HepG2 (cell line): ENCODE data around the gene ZNF430. TPM values are rescaled to one million over a fixed set of nuclear protein-coding genes. Genes with fewer than 3 reads are reported as not detected.

ENCODE experiments used
- ATAC-seq: fragments of 200-7000 bp; cut with Tn5 transposase; 3 replicates; pipeline ENCODE4 v1.9.1; 2020; ENCODE audit warnings: mild to moderate bottlenecking, moderate library complexity
- BruUV-seq: library from RNA; stranded (reverse); fragments of 400-500 nt; replicated peaks from 2 replicates; lab custom pipeline; 2021; lab: Mats Ljungman, UMichigan
- CTCF ChIA-PET: fragments of 300-600 bp; formaldehyde crosslinking; extraction: SDS; loops from one replicate; lab custom pipeline; 2021; ENCODE audit warnings: low total read pairs, inconsistent platforms, low intra/inter-chr PET ratio; lab: Yijun Ruan, JAX
- POLR2A ChIA-PET: fragments of 350-600 bp; sonication (Branson Sonifier 250); formaldehyde crosslinking; loops from one replicate; lab custom pipeline; 2020; ENCODE audit warnings: antibody characterized with exemption, inconsistent platforms; lab: Yijun Ruan, JAX
- DNase-seq: peaks from one replicate; pipeline ENCODE4 v3.0.0-alpha.2; 2015; ENCODE audit warnings: low spot score
- FAIRE-seq: peaks from 3 replicates; lab custom pipeline; 2011; peaks lifted over from hg19 to GRCh38; lab: Jason Lieb, UNC
- H2AFZ ChIP-seq: one replicate; pipeline ENCODE4 v1.6.1; 2011; ENCODE audit warnings: low read length, inconsistent platforms
- H3K27ac ChIP-seq: fragments of 300-600 bp; 3 replicates; pipeline ENCODE4 v1.8.0; 2011; ENCODE audit warnings: mixed run types, mild to moderate bottlenecking, mixed read lengths, low read length, inconsistent platforms; ENCODE audit not compliant: insufficient read depth; ENCODE audit errors: extremely low read length
- H3K27me3 ChIP-seq, 2 experiments: fragments of 200-600 bp in 1 of 2; 2 replicates in 1 of 2; 3 replicates in 1 of 2; pipeline versions ENCODE4 v1.6.0 to v1.8.0; 2011; ENCODE audit warnings: low read length in 2 of 2, mild to moderate bottlenecking in 2 of 2, moderate library complexity in 2 of 2, inconsistent platforms in 1 of 2; ENCODE audit not compliant: insufficient read depth in 2 of 2, control insufficient read depth in 1 of 2
- H3K36me3 ChIP-seq, 2 experiments: fragments of 200-600 bp in 1 of 2; replicated peaks in 1 of 2; 2 replicates in 1 of 2; 3 replicates in 1 of 2; pipeline versions ENCODE4 v1.5.1 to v1.8.0; 2011; ENCODE audit warnings: low read length in 2 of 2, inconsistent platforms in 1 of 2; ENCODE audit not compliant: insufficient read depth in 2 of 2, control insufficient read depth in 1 of 2
- H3K4me1 ChIP-seq: 2 replicates; pipeline ENCODE4 v1.5.1; 2012; ENCODE audit warnings: low read length, inconsistent platforms; ENCODE audit not compliant: insufficient read depth
- H3K4me2 ChIP-seq: 2 replicates; pipeline ENCODE4 v1.6.0; 2011; ENCODE audit warnings: low read depth, low read length, inconsistent platforms
- H3K4me3 ChIP-seq, 3 experiments: fragments of 200-600 bp in 1 of 3; sonication (generic), shearing (Covaris generic) in 1 of 3; replicated peaks in 1 of 3; 2 replicates each; pipeline ENCODE4 v1.5.1; 2011 to 2016; ENCODE audit warnings: low read length in 3 of 3, inconsistent platforms in 2 of 3, low read depth in 2 of 3, mild to moderate bottlenecking in 2 of 3, control low read depth in 1 of 3, mixed read lengths in 1 of 3; ENCODE audit not compliant: insufficient read depth in 1 of 3
- H3K79me2 ChIP-seq: one replicate; pipeline ENCODE4 v1.6.1; 2011; ENCODE audit warnings: low read length, inconsistent platforms; ENCODE audit not compliant: insufficient read depth
- H3K9ac ChIP-seq: 2 replicates; pipeline ENCODE4 v1.6.0; 2011; ENCODE audit warnings: mild to moderate bottlenecking, low read depth, low read length, inconsistent platforms; ENCODE audit not compliant: insufficient read depth
- H3K9me3 ChIP-seq: 2 replicates; pipeline ENCODE4 v1.5.1; 2012; ENCODE audit warnings: mild to moderate bottlenecking, low read length
- H4K20me1 ChIP-seq: 2 replicates; pipeline ENCODE4 v1.6.0; 2011; ENCODE audit warnings: inconsistent platforms, mild to moderate bottlenecking, low read length, moderate library complexity; ENCODE audit not compliant: insufficient read depth
- YEATS2 ChIP-seq: sonication (generic); formaldehyde crosslinking; IDR thresholded peaks from 2 replicates; pipeline ENCODE4 v1.4.0; 2020; ENCODE audit warnings: missing genetic modification reagents, borderline replicate concordance
- ZNF30 ChIP-seq: sonication (generic); formaldehyde crosslinking; IDR thresholded peaks from 2 replicates; pipeline ENCODE4 v1.5.0; 2020; ENCODE audit warnings: mild to moderate bottlenecking, missing genetic modification reagents
- in situ Hi-C: cut with HindIII; loops from 2 replicates; pipeline ENCODE4 v1.10.0; 2017; ENCODE audit warnings: low pct_unique_long_range_greater_than_20kb; ENCODE audit not compliant: extremely low pct_ligation_motif_present
- intact Hi-C: fragments of 100-400 bp; cut with micrococcal nuclease; formaldehyde crosslinking; loops from one replicate; pipeline ENCODE4 v1.10.0; 2022; ENCODE audit not compliant: unreplicated experiment
- polyA plus RNA-seq, 8 experiments: library from polyadenylated mRNA; depleted of rRNA in 3 of 8; stranded (reverse) in 7 of 8; unstranded in 1 of 8; fragments of >200 nt; fragmentation: Illumina TruSeq in 4 of 8; extraction: Trizol in 4 of 8; gene quantifications; 2 replicates each; pipeline versions ENCODE4 v1.2.1 to v1.2.3, GENCODE V29; 2011 to 2016; ENCODE audit warnings: low read depth in 4 of 8, missing spikeins in 1 of 8, mixed read lengths in 1 of 8; ENCODE audit not compliant: insufficient read depth in 1 of 8
- total RNA-seq, 5 experiments: library from RNA; depleted of rRNA; stranded (reverse); fragments of >200 nt; fragmentation: Illumina TruSeq; extraction: Trizol; gene quantifications; 2 replicates each; pipeline ENCODE4 v1.2.3, GENCODE V29; 2016; ENCODE audit warnings: low read depth in 1 of 5
- TF ChIP-seq, protein P1 (sequence below): sonication (generic); formaldehyde crosslinking; IDR thresholded peaks from 2 replicates; pipeline ENCODE4 v1.5.0; 2020; ENCODE audit warnings: mild to moderate bottlenecking, missing genetic modification reagents, borderline replicate concordance
- TF ChIP-seq, protein P2 (sequence below): sonication (generic); formaldehyde crosslinking; IDR thresholded peaks from 2 replicates; pipeline ENCODE4 v1.8.0; 2022; ENCODE audit warnings: mild to moderate bottlenecking, missing genetic modification reagents, moderate library complexity
- TF ChIP-seq, protein P3 (sequence below): IDR thresholded peaks from 2 replicates; pipeline ENCODE4 v1.6.1; 2016
- TF ChIP-seq, protein P4 (sequence below): sonication (generic); formaldehyde crosslinking; IDR thresholded peaks from one replicate; pipeline ENCODE4 v1.5.1; 2020; ENCODE audit warnings: mild to moderate bottlenecking, missing genetic modification reagents; ENCODE audit errors: not compliant biosample characterization

ZNF430 gene
- total and polyA plus RNA-seq, 2 of the 13 experiments (the other 11 are each of a cell fraction or from before 2014, with no cell fraction given): 4.1 to 6.9 TPM

DNA sequence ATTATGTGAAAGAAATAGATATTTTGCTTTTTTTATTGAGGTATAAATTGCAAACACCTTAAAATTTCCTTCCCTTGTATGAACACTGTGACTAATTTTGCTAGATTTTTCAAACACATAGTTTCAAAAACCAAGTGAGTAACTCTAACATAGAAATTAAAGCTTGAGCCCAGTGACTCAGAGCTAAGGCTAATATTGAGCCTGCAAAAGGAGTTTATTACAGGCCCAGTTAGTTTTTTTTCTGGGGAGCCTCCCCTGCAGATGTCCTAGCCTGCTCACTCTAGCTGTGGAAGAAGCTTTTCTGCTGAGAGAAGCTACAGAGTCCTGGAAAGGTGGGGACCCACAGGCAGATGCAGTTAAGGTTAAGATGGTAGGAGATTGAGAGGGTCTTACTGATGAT lies 3.4 kb downstream of the ZNF430 start:
- Histone ChIP-seq H2AFZ (no peak overlapping the region), H3K27ac (no peak overlapping the region), H3K9me3 (no peaks in the 10 kb centered on the region), H3K27me3 (no peaks in the 10 kb centered on the region; a peak in 2 of 5 replicates), H3K36me3 (peaks cover 1 to 20% of the 10 kb centered on the region in 2 experiments; a peak in 3 of 5 replicates), H3K4me1 (peaks cover 18% of the 10 kb centered on the region), H3K79me2 (peaks cover 26% of the 10 kb centered on the region), H3K9ac (no peak overlapping the region), H3K4me3 (no peak overlapping the region), H4K20me1 (no peaks in the 10 kb centered on the region), H3K4me2 (no peak overlapping the region)
- TF ChIP-seq, protein P1, sequence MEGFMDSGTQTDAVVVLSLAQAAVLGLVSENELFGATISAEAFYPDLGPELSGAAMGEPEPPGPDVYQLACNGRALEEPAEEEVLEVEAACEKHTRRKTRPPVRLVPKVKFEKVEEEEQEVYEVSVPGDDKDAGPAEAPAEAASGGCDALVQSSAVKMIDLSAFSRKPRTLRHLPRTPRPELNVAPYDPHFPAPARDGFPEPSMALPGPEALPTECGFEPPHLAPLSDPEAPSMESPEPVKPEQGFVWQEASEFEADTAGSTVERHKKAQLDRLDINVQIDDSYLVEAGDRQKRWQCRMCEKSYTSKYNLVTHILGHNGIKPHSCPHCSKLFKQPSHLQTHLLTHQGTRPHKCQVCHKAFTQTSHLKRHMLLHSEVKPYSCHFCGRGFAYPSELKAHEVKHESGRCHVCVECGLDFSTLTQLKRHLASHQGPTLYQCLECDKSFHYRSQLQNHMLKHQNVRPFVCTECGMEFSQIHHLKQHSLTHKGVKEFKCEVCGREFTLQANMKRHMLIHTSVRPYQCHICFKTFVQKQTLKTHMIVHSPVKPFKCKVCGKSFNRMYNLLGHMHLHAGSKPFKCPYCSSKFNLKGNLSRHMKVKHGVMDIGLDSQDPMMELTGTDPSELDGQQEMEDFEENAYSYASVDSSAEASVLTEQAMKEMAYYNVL: no peak
- TF ChIP-seq ZNF30: no peak
- TF ChIP-seq, protein P2, sequence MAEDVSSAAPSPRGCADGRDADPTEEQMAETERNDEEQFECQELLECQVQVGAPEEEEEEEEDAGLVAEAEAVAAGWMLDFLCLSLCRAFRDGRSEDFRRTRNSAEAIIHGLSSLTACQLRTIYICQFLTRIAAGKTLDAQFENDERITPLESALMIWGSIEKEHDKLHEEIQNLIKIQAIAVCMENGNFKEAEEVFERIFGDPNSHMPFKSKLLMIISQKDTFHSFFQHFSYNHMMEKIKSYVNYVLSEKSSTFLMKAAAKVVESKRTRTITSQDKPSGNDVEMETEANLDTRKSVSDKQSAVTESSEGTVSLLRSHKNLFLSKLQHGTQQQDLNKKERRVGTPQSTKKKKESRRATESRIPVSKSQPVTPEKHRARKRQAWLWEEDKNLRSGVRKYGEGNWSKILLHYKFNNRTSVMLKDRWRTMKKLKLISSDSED: no peak
- no peak for TF ChIP-seq YEATS2
- TF ChIP-seq, protein P3, sequence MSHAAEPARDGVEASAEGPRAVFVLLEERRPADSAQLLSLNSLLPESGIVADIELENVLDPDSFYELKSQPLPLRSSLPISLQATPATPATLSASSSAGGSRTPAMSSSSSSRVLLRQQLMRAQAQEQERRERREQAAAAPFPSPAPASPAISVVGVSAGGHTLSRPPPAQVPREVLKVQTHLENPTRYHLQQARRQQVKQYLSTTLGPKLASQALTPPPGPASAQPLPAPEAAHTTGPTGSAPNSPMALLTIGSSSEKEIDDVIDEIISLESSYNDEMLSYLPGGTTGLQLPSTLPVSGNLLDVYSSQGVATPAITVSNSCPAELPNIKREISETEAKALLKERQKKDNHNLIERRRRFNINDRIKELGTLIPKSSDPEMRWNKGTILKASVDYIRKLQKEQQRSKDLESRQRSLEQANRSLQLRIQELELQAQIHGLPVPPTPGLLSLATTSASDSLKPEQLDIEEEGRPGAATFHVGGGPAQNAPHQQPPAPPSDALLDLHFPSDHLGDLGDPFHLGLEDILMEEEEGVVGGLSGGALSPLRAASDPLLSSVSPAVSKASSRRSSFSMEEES (CRISPR knock-in tag): no peak
- TF ChIP-seq, protein P4, sequence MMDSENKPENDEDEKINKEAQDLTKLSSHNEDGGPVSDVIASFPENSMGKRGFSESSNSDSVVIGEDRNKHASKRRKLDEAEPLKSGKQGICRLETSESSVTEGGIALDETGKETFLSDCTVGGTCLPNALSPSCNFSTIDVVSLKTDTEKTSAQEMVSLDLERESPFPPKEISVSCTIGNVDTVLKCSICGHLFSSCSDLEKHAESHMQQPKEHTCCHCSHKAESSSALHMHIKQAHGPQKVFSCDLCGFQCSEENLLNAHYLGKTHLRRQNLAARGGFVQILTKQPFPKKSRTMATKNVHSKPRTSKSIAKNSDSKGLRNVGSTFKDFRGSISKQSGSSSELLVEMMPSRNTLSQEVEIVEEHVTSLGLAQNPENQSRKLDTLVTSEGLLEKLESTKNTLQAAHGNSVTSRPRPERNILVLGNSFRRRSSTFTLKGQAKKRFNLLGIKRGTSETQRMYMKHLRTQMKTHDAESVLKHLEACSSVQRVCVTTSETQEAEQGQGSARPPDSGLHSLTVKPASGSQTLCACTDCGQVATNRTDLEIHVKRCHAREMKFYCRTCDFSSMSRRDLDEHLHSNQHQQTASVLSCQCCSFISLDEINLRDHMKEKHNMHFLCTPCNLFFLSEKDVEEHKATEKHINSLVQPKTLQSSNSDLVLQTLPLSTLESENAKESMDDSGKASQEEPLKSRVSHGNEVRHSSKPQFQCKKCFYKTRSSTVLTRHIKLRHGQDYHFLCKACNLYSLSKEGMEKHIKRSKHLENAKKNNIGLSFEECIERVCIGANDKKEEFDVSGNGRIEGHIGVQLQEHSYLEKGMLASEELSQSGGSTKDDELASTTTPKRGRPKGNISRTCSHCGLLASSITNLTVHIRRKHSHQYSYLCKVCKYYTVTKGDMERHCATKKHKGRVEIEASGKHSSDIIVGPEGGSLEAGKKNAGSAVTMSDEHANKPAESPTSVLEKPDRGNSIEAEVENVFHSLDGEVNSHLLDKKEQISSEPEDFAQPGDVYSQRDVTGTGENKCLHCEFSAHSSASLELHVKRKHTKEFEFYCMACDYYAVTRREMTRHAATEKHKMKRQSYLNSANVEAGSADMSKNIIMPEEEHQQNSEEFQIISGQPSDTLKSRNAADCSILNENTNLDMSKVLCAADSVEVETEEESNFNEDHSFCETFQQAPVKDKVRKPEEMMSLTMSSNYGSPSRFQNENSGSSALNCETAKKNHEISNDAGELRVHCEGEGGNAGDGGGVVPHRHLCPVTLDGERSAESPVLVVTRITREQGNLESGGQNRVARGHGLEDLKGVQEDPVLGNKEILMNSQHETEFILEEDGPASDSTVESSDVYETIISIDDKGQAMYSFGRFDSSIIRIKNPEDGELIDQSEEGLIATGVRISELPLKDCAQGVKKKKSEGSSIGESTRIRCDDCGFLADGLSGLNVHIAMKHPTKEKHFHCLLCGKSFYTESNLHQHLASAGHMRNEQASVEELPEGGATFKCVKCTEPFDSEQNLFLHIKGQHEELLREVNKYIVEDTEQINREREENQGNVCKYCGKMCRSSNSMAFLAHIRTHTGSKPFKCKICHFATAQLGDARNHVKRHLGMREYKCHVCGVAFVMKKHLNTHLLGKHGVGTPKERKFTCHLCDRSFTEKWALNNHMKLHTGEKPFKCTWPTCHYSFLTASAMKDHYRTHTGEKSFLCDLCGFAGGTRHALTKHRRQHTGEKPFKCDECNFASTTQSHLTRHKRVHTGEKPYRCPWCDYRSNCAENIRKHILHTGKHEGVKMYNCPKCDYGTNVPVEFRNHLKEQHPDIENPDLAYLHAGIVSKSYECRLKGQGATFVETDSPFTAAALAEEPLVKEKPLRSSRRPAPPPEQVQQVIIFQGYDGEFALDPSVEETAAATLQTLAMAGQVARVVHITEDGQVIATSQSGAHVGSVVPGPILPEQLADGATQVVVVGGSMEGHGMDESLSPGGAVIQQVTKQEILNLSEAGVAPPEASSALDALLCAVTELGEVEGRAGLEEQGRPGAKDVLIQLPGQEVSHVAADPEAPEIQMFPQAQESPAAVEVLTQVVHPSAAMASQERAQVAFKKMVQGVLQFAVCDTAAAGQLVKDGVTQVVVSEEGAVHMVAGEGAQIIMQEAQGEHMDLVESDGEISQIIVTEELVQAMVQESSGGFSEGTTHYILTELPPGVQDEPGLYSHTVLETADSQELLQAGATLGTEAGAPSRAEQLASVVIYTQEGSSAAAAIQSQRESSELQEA (CRISPR knock-in tag): no peak
- intact Hi-C loops (no loop called here), in situ Hi-C loops (no loop called here)
- BruUV-seq: no TSS peak
- CTCF ChIA-PET: no interaction called here
- FAIRE-seq: no peak
- POLR2A ChIA-PET: no interaction called here
- ATAC-seq: no peak
- no peak for DNase-seq
